Kidney epithelial cell (primary cell): ENCODE results near the gene DGKB. TPM values are rescaled to one million over a fixed set of nuclear protein-coding genes. Genes with fewer than 3 reads are reported as not detected.

Experiments used
- DNase-seq: peaks from one replicate; pipeline ENCODE4 v3.0.0-alpha.2; 2010; ENCODE audit warnings: low read depth
- H3K27me3 ChIP-seq: 2 replicates; pipeline ENCODE4 v1.6.0; 2011; ENCODE audit warnings: low read length; ENCODE audit not compliant: control insufficient read depth, insufficient read depth
- H3K36me3 ChIP-seq: 2 replicates; pipeline ENCODE4 v1.5.1; 2011; ENCODE audit warnings: low read length; ENCODE audit not compliant: control insufficient read depth, insufficient read depth
- H3K4me3 ChIP-seq: 2 replicates; pipeline ENCODE4 v1.5.1; 2011; ENCODE audit warnings: low read depth, mild to moderate bottlenecking, control low read depth, low read length
- total RNA-seq: library from RNA; depleted of rRNA; stranded (reverse); fragments of >200 nt; gene quantifications from 2 replicates; pipeline ENCODE4 v1.2.3, GENCODE V29; 2015
- TF ChIP-seq, protein P1 (sequence below): IDR thresholded peaks from 2 replicates; pipeline ENCODE4 v1.5.1; 2011; ENCODE audit warnings: mild to moderate bottlenecking, moderate library complexity, low read length, control low read depth, inconsistent platforms; ENCODE audit not compliant: insufficient read depth, poor library complexity, severe bottlenecking

Gene DGKB
- total RNA-seq, 1 donor from 2014 or later: not detected

DNA sequence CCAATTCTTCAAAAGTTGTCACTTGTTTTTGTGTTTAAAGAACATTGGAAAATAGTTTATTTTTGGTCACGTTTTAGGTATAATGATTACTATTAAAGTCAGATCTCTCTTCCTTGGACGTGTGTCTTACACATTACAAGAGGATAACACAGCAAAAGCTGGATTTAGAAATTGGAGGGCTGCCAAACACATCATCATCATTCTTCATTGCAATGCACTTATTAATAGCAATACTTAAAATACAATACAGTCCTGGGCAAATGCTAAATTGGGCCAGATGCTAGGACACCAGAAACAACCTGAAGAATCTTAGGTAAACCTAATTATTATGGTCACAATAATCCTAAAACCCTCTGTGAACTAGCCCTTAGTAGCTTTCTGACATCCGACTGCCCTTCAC, 303.6 kb downstream of the DGKB start:
- Histone ChIP-seq H3K4me3 (no peak overlapping the region), H3K36me3 (no peaks in the 10 kb centered on the region), H3K27me3 (no peaks in the 10 kb centered on the region)
- TF ChIP-seq, protein P1, sequence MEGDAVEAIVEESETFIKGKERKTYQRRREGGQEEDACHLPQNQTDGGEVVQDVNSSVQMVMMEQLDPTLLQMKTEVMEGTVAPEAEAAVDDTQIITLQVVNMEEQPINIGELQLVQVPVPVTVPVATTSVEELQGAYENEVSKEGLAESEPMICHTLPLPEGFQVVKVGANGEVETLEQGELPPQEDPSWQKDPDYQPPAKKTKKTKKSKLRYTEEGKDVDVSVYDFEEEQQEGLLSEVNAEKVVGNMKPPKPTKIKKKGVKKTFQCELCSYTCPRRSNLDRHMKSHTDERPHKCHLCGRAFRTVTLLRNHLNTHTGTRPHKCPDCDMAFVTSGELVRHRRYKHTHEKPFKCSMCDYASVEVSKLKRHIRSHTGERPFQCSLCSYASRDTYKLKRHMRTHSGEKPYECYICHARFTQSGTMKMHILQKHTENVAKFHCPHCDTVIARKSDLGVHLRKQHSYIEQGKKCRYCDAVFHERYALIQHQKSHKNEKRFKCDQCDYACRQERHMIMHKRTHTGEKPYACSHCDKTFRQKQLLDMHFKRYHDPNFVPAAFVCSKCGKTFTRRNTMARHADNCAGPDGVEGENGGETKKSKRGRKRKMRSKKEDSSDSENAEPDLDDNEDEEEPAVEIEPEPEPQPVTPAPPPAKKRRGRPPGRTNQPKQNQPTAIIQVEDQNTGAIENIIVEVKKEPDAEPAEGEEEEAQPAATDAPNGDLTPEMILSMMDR: no peak
- DNase-seq: no peak

GRCh38 chr7:14596421-14596820, 306.1 kb downstream of the DGKB start:
- Histone ChIP-seq H3K36me3 (no peaks in the 10 kb centered on the region), H3K4me3 (no peak overlapping the region), H3K27me3 (no peaks in the 10 kb centered on the region)
- DNase-seq: no peak
- TF ChIP-seq, protein P1: no peak

- Histone ChIP-seq H3K36me3 (no peaks in the 10 kb centered on the region), H3K4me3 (no peak overlapping the region), H3K27me3 (no peaks in the 10 kb centered on the region)
- DNase-seq: no peak
- TF ChIP-seq, protein P1: no peak
These were observed 312.3 kb downstream of the DGKB start for GRCh38 chr7:14590206-14590605.

- no peak for DNase-seq
- TF ChIP-seq, protein P1: no peak
These were observed 317.3 kb downstream of the DGKB start for GRCh38 chr7:14585232-14585631.

GRCh38 chr7:14583518-14583917, 319.0 kb downstream of the DGKB start:
- Histone ChIP-seq H3K27me3 (no peaks in the 10 kb centered on the region), H3K4me3 (no peak overlapping the region), H3K36me3 (no peaks in the 10 kb centered on the region)
- TF ChIP-seq, protein P1: no peak
- no peak for DNase-seq

More at GRCh38 chr7:14585232-14585631, 317.3 kb downstream of the DGKB start:
- Histone ChIP-seq H3K36me3 (no peaks in the 10 kb centered on the region), H3K27me3 (no peaks in the 10 kb centered on the region), H3K4me3 (no peak overlapping the region)

GRCh38 chr7:14582010-14582409, 320.5 kb downstream of the DGKB start:
- TF ChIP-seq, protein P1: no peak

More at GRCh38 chr7:14582010-14582409, 320.5 kb downstream of the DGKB start:
- H3K36me3 ChIP-seq: no peaks in the 10 kb centered on the region
- no peak for DNase-seq
- H3K4me3 ChIP-seq: no peak overlapping the region
- H3K27me3 ChIP-seq: no peaks in the 10 kb centered on the region
